SK-N-SH treated with all-trans-retinoic acid at 6 μM for 48 hours (cell line): ENCODE measurements around the gene PTHLH.

Experiments used
- CREB5 ChIP-seq: fragments of 250-450 bp; sonication (Bioruptor Pico); IDR thresholded peaks from 2 replicates; pipeline ENCODE4 v1.5.1; 2020; ENCODE audit warnings: low read depth, mild to moderate bottlenecking, moderate library complexity
- ESRRG ChIP-seq: fragments of 250-450 bp; sonication (Bioruptor Pico); IDR thresholded peaks from 2 replicates; pipeline ENCODE4 v1.6.1; 2021; ENCODE audit warnings: mild to moderate bottlenecking
- ISL1 ChIP-seq: fragments of 250-450 bp; sonication (Bioruptor Pico); IDR thresholded peaks from 2 replicates; pipeline ENCODE4 v2.1.2; 2022; ENCODE audit warnings: mild to moderate bottlenecking, moderate library complexity
- PATZ1 ChIP-seq: fragments of 250-450 bp; sonication (Bioruptor Pico); IDR thresholded peaks from 2 replicates; pipeline ENCODE4 v1.8.0; 2020; ENCODE audit warnings: mild to moderate bottlenecking, moderate library complexity, borderline replicate concordance
- POU6F1 ChIP-seq: fragments of 250-450 bp; sonication (Bioruptor Pico); IDR thresholded peaks from 2 replicates; pipeline ENCODE4 v1.8.0; 2021; ENCODE audit warnings: low read depth, mild to moderate bottlenecking, moderate library complexity, borderline replicate concordance
- PPARA ChIP-seq: fragments of 250-450 bp; sonication (Bioruptor Pico); IDR thresholded peaks from 2 replicates; pipeline ENCODE4 v1.5.0; 2020; ENCODE audit warnings: mild to moderate bottlenecking, borderline replicate concordance
- RARB ChIP-seq: fragments of 250-450 bp; sonication (Bioruptor Pico); IDR thresholded peaks from 2 replicates; pipeline ENCODE4 v1.8.0; 2021; ENCODE audit warnings: mild to moderate bottlenecking, moderate library complexity
- TCF4 ChIP-seq: fragments of 250-450 bp; sonication (Bioruptor Pico); IDR thresholded peaks from 2 replicates; pipeline ENCODE4 v1.8.0; 2021; ENCODE audit warnings: mild to moderate bottlenecking, moderate library complexity, borderline replicate concordance
- TOX ChIP-seq: fragments of 250-450 bp; sonication (Bioruptor Pico); IDR thresholded peaks from 2 replicates; pipeline ENCODE4 v1.8.0; 2021; ENCODE audit warnings: mild to moderate bottlenecking, moderate library complexity, borderline replicate concordance
- TSHZ2 ChIP-seq: fragments of 250-450 bp; sonication (Bioruptor Pico); IDR thresholded peaks from 2 replicates; pipeline ENCODE4 v1.5.0; 2020; ENCODE audit warnings: mild to moderate bottlenecking, moderate library complexity
- ZC3H10 ChIP-seq: fragments of 250-450 bp; sonication (Bioruptor Pico); IDR thresholded peaks from 2 replicates; pipeline ENCODE4 v1.5.1; 2021; ENCODE audit warnings: mild to moderate bottlenecking, moderate library complexity
- ZNF8 ChIP-seq: fragments of 450-650 bp; formaldehyde crosslinking; IDR thresholded peaks from 2 replicates; pipeline ENCODE4 v1.5.0; 2020; ENCODE audit warnings: mild to moderate bottlenecking, moderate library complexity

- TF ChIP-seq TOX (CRISPR knock-in tag) = no peak
- no peak for TF ChIP-seq ESRRG (CRISPR knock-in tag)
- no peak for TF ChIP-seq TCF4 (CRISPR knock-in tag)
- TF ChIP-seq ZNF8 (CRISPR knock-in tag) = no peak
- TF ChIP-seq ISL1 (CRISPR knock-in tag) = no peak
- TF ChIP-seq RARB (CRISPR knock-in tag) = no peak
- TF ChIP-seq TSHZ2 = no peak
- no peak for TF ChIP-seq PPARA (CRISPR knock-in tag)
- TF ChIP-seq PATZ1 = no peak
- no peak for TF ChIP-seq ZC3H10
- no peak for TF ChIP-seq CREB5 (CRISPR knock-in tag)
- no peak for TF ChIP-seq POU6F1 (CRISPR knock-in tag)
These were observed 7.1 kb downstream of the PTHLH start for GRCh38 chr12:27965411-27965810.
